Glomerular visceral epithelial cell (primary cell): ENCODE results near the gene SRRM4.
"Not testable (repeated sequence)": the region's sequence is repeated elsewhere in the genome, so short reads cannot be mapped to it uniquely, and the experiment has no call there.

Experiments used
- DNase-seq: peaks from one replicate; pipeline ENCODE4 v3.0.0-alpha.2; 2016; ENCODE audit errors: extremely low spot score

The SRRM4 gene

DNA sequence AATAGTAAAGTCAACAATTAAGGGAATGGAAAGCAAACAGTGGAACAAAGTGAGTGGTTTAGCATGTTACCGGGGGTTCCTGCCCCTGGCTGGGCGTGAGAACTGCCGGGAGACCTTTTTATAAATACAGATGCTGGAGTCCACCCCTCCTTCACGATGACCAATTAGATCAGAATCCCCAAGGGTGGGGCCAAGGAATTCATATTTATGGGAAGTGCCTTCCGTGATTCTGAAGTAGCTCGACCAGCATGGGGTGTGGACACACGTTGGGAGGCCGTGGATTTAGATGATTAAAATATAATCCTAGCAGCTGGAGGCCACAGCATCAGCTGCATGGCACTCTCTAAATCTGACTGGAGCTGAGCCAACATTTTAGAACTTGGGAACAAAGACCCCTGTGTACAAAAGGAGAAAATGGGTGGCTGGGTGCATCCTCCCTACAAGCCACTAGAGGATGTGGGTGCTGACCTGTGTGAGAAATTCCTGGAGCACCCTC lies 87.9 kb downstream of the SRRM4 start:
- no peak for DNase-seq

DNA sequence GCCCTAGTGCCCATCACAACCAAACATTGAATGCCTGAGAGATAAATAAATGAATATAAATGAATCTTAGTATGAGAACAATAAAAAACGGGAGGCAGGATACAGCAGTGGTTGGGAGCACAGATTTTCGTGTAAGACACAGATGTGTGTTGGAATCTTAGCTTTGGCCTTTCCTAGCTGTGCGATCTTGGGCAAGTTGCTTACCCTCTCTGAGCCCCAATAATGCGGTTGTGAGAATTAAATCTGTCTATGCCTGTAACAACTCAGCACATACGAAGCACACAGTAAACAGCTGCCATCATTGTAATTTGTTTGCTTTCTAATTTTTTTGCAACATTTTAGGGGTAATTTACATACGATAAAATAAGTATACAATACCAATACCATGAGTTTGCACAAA lies 89.8 kb downstream of the SRRM4 start:
- no peak for DNase-seq

DNA sequence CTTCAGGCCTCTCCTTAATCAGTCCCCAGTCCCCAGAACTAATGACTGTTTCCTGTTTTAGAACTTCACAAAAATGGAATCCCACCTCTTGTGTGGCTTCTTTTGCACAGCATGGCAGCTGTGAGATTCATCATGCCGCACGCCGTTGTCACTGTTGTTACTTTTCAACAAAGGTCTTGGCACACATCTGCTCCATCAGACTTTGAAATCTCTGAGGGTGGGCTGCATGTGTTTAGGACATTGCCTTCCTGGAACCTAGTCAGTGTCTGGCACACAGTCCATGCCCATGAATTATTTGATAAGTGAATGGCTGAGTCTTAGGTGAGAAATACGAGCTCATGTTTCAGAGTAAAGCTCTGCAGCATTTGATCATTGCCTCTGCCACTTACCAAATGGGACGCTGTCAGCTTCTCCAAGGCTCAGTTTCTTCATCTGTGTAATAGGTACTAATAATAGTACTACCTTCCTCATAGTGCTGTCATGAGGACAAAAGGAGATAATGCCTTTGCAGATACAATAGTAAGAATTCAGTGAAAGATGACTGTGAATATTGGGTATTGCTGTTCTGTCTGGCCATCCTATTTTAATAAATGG lies 90.4 kb downstream of the SRRM4 start:
- no peak for DNase-seq

DNA sequence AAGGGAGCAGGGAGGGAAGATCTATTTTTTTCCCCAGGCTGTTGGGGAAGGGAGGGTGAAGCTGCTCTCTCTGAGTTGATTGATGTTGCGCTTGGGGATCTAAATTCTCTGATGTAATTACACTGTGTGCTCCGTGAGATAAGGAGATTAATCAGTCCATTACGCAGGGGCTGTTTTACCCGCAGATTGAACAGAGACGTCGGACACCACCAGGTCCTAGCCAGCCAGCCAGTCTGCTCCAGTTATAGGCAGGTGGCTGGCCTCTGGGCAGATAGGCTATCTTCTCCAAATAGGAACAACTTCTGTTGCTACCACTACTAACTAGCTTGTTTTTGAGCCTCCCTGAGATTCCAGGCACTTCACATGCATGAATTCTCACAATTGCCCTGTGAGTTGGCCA lies 91.1 kb downstream of the SRRM4 start:
- no peak for DNase-seq

DNA sequence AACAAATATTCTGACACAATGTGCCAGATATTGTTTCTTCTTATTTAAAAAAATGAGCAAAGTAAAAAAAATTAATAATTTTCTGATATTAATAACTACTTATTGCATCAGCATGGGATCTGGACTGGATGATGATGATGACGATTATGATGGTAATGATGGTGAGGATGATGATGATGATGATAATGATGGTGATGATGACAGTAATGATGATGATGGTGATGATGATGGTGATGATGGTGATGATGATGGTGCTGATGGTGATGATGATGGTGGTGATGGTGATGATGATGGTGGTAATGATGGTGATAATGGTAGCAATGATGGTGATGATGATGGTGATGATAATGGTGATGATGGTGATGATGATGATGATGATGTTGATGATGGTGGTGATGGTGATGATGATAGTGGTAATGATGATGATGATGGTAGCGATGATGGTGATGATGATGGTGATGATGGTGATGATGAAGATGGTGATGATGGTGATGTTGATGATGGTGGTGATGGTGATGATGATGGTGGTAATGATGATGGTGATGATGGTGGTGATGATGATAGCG lies 94.0 kb downstream of the SRRM4 start:
- DNase-seq, result no peak

DNA sequence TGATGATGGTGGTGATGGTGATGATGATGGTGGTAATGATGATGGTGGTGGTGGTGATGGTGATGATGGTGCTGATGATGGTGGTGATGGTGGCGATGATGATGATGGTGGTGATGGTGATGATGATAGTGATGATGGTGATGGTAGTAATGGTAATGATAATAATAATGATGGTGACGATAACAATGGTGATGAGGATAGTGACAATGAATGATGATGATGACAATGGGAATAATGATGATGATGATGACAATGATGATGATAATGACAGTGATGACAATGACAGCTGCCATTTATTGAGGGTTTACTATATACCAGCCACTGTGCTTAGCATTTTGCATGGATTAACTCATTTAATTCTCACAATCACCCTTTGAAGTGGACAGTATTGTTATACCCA lies 94.6 kb downstream of the SRRM4 start:
- no peak for DNase-seq

DNA sequence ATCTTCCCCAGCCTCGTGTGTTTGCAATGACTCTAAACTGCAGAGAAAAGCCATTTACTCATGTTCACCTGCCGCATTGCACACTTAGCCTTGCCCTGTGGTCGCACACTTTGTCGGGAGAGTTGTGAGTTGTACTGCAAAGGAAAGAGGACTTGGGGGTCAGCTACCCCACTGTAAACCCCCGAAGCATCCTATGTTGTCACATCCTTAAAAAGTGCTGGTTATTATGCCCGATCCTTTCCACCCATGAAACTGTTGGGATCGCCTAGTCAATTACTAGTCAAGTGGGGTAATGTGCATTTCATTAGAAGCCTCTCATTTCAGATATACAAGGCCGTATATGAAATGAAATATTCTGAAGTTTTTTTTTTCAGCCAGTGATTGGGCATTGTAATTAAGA lies 98.2 kb downstream of the SRRM4 start:
- DNase-seq, result no peak

DNA sequence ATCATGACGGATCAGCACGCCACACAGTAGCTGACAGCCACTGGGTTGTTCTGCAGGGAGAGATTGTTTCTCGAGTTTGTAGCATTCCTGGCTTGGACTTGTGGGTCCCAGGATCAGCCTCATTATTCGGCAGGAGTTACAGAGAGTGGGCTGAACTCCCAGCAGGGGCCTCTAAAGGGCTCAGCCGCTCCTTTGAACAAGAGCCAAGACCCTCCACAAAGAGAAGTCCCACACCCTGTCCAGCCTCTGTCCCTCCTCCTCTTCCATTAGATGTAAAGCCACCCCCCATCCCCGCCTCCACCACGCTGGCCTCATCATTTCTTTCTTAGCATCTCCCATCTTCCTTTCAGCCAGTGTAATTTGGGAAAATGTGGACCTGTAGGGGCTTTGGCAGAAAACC lies 100.7 kb downstream of the SRRM4 start:
- no peak for DNase-seq

DNA sequence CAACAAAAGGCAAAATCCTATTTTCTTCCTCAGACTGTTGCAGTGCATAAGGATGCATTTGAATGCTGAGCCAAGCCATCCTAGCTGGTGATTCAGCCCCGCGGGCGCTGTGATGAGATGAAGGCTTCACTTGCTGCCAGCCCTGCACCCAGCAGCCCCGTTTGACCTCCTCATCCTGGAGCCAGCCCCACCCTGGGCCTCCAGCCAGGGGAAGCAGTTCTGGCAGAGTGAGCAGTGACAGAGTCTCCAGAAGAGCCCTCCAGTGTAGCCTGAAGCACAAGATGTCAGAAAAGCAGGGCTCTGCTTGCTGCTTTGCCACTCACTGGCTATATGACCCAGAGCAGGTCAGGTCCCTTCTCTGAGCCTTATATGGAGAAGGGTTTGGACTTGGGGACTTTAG lies 101.2 kb downstream of the SRRM4 start:
- no peak for DNase-seq

DNA sequence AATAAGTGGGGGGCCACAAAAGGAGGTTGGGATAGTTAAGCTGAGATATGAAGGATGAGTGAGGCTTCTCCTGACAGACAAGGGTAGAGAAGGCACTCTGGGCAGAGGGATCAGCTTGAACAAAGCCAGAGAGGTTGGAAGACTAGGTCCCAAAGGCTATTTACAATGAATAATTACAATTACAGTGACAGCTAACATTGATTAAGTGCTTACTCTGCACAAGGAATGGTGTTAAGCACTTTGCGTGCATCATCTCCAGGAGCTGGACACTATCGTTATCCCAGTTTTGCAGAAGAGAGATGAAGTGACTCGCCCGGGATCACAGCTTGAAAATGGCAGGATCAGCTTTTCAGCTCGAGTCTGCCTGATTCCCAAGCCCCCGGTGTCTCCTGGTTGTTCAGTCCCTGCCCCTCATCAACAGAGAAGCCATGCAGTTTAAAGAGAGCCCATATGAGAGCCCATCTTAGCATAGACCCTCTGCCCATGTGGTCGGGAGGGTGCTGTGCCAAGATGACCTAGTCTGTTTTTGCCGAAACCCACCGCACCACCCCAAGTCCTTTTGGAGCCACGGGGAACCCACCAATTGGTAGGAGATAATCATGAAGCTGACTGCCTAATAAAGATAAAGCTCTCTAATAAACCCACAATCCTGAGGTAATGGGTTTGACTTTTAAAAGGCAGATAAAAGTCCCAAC lies 107.5 kb downstream of the SRRM4 start:
- DNase-seq, result no peak

DNA sequence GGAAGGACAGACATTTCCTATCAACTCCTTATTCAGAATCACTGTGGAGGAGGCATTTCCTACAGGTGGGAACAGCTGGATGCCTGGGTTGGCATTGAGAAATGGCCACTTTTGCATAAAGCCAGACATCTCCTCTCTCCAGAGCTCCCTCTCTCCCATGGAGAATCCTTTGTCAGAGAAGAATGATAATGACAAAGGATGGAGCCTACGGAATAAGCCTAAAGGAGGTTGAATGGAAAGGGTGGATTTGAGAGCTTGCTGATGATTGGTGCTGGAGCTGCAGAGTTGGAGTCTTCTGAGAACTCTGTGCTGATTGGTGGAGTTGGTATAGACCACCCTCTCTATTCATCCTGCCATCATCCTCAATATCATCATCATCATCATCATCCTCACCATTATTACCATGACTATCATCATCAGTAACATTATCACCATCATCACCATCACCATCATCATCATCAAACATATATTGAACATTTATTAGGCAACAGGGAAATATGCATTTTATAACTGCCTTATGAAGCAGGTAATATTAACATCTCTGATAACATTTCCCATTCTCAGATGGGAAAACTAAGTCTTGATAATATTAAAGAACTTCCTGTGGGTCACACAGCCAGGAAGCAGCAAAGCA lies 108.2 kb downstream of the SRRM4 start:
- DNase-seq, result no peak

DNA sequence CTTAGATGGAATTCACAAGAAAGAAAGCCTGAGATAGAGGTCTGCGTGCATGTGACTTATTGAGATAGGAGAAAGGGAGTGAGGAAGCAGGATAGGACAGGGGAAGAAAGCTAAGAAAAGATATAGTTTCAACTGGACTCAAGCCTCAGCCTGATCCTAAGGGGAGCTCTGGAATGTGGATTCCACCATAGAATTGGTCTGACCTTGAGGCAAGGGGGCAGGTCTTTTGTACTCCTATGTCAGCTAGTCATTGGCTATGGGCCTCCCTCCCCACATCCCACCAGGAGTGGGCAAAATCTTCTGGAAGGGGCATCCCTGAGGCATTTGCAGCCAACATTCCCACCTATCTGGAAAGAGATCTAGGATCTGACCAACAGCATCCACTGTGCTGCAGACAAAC lies 108.9 kb downstream of the SRRM4 start:
- DNase-seq, result no peak

DNA sequence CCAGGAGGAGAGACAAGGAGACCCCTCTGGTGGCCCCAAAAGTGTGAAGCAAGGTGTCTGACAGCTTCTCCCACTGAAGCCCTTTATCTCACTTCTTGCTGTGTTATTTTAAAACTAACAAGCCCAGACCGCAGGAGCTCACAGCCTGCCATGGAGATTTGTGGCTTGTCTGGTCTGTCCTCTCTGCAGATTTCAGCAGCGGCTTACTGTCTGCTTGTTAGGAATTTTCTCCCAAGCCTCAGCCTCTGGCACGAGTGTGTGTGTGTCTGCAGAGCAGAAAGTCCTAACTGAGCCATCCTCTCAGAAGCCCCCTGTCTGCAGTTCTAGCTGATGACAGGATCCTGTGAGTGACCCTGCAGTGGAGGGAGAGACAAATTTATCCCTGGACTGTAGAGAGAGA lies 109.5 kb downstream of the SRRM4 start:
- DNase-seq, result no peak

DNA sequence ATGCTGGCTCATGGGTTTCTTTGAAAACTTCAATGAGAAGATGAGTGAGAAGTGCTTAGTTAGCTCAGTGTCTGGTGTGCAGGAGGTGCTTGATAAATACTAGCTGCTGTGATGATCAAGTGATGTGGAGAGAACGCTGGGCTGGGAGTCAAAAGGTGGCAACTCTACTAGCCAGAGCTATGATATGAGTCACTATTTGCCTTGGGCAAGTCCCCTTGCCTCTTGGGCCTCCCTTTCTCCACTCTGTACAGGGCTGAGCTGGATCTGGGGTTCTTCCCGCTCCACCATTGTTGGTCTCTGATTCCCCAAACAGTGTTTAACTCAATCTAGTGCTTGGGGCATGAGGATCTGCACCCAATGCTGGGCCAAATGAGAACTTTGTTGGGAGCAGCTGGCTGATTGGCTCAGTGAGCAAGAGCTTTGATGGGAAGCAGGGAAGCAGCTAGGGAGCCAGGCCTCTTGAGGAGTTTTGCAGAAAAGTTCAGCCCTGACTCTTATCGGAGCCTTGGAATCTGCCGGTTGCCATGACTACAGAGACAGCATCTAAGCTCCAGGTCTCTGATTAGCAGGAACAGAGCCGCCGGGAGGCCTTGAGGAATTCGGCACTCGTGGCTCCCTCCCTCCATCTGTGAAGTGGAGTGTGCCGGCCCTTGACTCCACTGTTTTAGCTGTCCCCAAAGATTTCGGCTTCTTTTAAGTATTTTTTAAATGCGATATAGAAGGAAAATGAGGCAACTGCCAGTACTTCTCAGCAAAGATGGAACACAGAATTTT lies 115.3 kb downstream of the SRRM4 start:
- no peak for DNase-seq

DNA sequence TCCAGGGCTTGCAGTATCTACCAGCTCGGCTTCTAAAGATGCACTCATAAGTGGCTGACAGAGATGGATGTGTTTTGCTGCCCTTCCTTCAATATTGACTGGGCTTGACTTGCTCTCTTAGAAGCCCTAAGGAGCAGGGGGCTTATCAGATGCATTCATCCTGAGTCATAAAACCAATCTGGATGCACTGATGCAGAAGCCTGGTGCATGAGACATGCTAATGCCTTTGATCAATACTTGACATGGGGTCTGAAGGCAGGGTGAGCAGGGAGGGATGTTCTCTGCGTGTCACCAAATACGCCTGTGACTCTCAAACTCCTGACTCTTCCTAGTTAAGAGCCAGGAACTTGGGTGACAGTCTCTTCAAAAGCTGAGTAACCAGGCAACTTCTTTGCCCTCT lies 119.6 kb downstream of the SRRM4 start:
- DNase-seq, result no peak

DNA sequence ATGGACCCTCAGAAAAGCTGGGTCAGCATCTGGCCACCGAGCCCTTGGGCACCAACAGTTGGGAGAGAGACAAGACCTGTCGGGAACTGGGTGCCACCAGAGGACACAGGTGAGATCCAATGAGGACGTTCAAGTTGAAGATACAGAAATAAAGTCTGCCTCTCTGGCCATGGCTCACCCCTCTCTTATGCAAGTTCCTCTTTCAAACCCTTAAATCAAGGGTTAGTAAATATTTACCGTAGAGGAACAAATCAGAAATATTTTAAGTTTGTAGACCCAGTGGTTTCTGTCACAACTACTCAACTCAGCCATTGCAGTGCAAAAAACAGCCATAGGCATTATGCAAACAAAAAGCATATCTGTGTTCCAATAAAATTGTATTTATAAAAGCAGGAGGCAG lies 120.9 kb downstream of the SRRM4 start:
- no peak for DNase-seq

DNA sequence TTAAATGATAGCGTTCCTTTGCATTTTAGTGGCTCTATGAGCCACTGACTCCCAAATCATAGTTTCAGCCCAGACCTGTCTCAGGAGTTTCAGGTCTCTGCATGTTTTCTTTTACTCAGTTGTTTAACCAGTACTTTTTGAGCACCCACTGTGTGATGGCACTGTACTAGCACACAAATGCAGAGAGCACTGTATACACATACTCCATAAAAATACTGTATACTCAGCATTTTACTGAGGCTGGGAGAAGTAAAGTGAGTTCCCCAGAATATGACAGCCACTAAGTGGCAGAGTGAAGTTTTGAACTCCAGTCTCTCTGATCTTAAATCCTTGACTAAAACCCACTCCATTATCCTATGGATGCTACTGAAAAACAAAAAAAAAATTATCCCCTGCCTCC lies 121.4 kb downstream of the SRRM4 start:
- no peak for DNase-seq

DNA sequence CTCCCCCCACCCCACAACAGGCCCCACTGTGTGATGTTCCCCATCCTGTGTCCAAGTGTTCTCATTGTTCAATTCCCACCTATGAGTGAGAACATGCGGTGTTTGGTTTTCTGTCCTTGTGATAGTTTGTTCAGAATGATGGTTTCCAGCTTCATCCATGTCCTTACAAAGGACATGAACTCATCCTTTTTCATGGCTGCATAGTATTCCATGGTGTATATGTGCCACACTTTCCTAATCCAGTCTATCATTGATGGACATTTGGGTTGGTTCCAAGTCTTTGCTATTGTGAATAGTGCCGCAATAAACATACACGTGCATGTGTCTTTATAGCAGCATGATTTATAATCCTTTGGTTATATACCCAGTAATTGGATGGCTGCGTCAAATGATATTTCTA lies 123.6 kb downstream of the SRRM4 start:
- DNase-seq, result not testable (repeated sequence)

DNA sequence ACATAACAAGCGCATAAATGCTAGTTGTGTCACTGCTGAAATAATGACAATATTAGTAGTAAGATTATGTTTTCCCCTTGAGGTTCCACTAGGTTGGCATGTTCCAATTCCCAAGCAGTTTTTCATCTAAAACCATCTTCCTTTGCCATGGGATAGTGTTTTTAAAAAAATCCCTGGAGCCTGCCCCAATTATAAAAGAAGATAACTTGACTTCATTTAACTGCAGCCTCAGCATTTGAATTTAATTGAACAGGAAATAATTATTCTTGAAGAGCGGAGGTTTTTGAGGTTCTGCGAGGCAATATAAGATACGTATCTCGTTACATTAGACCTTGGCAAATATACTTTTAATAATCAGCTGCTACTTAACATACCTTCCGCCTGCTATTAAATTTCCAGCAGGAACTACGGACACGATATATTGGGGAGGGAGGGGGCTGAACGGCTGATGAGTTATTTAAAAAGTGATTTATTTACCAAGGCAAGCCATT lies 132.2 kb downstream of the SRRM4 start:
- no peak for DNase-seq

DNA sequence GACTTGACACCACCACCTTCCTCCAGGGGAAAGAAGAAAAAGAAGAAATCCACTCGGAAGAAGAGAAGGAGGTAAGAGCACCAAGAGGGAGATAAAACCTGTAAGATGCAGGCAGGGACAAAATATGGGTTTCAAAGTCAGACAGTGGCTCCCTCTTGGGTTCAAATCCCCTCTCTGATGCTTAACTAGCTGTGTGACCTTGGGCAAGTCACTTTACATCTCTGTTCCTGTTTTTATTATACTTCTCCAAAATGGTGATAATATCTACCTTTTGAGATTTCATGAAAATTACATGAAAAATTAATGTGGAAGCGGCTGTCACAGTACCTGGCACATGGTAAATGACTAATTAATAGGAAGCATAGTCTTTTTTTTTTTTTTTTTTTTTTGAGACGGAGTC lies 133.0 kb downstream of the SRRM4 start:
- DNase-seq, result no peak

DNA sequence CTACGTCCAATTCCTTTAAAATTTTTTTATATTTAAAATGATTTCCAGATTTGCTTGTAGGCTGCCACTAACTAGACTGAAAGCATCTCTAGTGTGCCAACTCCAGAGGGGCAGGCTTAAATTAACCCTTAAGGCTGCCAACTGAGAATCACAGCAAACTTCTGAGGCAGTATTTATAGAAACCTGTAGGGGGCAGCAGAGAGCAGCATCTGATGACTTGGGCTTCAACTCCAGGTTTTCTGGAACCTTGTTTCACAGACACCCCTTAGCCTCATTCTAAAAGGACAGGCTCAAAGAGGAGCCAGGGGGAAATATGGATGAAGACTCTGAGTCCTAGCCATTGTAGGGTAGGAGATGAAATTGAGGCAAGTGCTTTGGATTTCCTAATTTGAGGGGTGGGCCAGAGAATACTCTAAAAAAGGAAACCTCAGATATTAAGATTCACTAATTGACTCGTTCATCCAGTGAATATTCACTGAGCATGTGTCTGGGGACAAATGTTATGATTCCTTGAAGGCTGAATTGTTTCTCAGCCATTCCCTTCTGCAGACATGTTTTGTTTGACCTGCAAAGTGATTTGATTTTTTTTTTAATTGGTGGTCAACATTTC lies 134.1 kb downstream of the SRRM4 start:
- peak; percentile 36 for DNase-seq

DNA sequence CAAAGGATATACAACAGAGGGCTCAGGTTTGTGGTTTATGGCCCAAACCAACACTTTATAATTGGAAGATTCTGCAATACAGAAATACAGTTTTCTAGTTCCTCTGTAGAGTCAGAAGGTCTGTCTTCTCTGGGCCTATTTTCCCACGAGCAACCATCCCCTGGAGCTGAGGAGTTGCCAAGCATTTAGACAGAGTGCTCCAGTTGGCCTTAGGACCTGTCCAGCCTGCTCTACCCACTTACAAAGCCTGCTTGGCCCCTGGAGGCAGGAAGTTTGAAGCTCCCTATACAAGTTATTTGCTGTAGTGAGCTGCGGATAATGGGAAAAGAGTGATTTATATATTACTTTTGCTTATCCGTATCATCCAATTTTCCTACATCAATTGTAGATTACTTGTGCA lies 136.6 kb downstream of the SRRM4 start:
- DNase-seq, result no peak
